ENCODE results near the gene IPO9.

DNA sequence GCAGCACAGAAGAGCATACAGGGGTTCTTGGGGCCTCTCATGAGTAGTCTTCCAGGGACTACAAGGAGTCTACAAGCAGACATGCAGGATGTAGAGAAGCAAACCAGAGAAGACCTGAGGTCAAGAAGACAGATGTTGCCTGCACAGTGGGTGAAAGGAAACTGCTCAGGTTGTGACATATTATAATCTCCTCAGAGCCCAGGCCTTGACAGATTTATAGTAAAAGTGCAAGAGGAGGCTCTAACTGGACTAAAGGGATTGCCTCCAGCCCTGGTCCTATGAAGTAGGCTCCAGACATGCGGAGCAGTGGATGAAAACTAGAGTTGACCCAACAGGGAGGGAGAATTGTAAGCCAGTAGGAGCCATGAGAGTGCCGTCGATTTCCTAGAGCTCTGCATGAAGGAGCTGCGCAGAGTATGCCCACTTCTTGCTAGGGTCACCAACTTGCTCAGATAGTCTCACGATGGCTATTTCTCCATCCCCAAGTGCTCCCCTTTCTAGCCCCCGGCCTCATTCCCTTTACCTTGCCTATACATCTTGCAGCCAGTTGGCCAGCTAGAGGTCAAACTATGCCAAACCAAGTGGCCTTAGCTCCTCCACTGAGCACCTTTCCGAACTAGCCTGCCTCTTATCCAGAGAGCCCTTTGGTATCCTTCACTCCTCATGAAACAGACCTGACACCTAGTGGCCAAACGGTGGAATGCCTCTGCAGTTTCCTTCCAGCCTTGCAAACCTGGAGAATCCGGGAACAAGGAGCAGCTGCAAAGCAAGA is 36.2 kb upstream of the IPO9 start:
- TF ChIP-seq, protein P1, sequence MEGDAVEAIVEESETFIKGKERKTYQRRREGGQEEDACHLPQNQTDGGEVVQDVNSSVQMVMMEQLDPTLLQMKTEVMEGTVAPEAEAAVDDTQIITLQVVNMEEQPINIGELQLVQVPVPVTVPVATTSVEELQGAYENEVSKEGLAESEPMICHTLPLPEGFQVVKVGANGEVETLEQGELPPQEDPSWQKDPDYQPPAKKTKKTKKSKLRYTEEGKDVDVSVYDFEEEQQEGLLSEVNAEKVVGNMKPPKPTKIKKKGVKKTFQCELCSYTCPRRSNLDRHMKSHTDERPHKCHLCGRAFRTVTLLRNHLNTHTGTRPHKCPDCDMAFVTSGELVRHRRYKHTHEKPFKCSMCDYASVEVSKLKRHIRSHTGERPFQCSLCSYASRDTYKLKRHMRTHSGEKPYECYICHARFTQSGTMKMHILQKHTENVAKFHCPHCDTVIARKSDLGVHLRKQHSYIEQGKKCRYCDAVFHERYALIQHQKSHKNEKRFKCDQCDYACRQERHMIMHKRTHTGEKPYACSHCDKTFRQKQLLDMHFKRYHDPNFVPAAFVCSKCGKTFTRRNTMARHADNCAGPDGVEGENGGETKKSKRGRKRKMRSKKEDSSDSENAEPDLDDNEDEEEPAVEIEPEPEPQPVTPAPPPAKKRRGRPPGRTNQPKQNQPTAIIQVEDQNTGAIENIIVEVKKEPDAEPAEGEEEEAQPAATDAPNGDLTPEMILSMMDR (IDR thresholded peaks at IDR 0.05; ENCODE audit: borderline replicate concordance, extremely low read depth, low read length, poor library complexity, severe bottlenecking), result peak; percentile 99
- no peak for TF ChIP-seq EZH2 (IDR thresholded peaks at IDR 0.05; ENCODE audit: borderline replicate concordance, low read depth, low read length, severe bottlenecking)

Data from DND-41 (cell line).